Measurements from ENCODE around the gene MRNIP. TPM values are rescaled to one million over a fixed set of nuclear protein-coding genes. Genes with fewer than 3 reads are reported as not detected.

Gene MRNIP
- total RNA-seq, 1 donor from 2014 or later = 60.2 TPM

- no peak overlapping the region for H3K27ac Mint-ChIP-seq (ENCODE audit: unreplicated experiment)
- H3K4me3 Mint-ChIP-seq (ENCODE audit: unreplicated experiment) = no peak overlapping the region
- peaks cover 8% of the 10 kb centered on the region for H3K4me1 Mint-ChIP-seq (ENCODE audit: low read depth, unreplicated experiment)
- DNase-seq = no peak
- H3K36me3 Mint-ChIP-seq (ENCODE audit: unreplicated experiment) = peaks cover 6% of the 10 kb centered on the region
- H3K27me3 Mint-ChIP-seq (ENCODE audit: unreplicated experiment) = no peaks in the 10 kb centered on the region
- peaks cover 11% of the 10 kb centered on the region for H3K9me3 Mint-ChIP-seq (ENCODE audit: unreplicated experiment)
- TF ChIP-seq CTCF (IDR thresholded peaks at IDR 0.05; ENCODE audit: partially characterized antibody, unreplicated experiment) = no peak
Observed at GRCh38 chr5:179863449-179864085, 5.0 kb upstream of the MRNIP start.

GRCh38 chr5:179862891-179863290, 4.3 kb upstream of the MRNIP start:
- Mint-ChIP-seq H3K4me3 (ENCODE audit: unreplicated experiment) (no peak overlapping the region), H3K4me1 (ENCODE audit: low read depth, unreplicated experiment) (peaks cover 9% of the 10 kb centered on the region), H3K27me3 (ENCODE audit: unreplicated experiment) (peaks cover 2% of the 10 kb centered on the region), H3K27ac (ENCODE audit: unreplicated experiment) (no peak overlapping the region), H3K36me3 (ENCODE audit: unreplicated experiment) (peaks cover 6% of the 10 kb centered on the region), H3K9me3 (ENCODE audit: unreplicated experiment) (peaks cover 6% of the 10 kb centered on the region)
- TF ChIP-seq CTCF (IDR thresholded peaks at IDR 0.05; ENCODE audit: partially characterized antibody, unreplicated experiment) = no peak
- DNase-seq = no peak

GRCh38 chr5:179862296-179862695, 3.7 kb upstream of the MRNIP start:
- Mint-ChIP-seq H3K4me1 (ENCODE audit: low read depth, unreplicated experiment) (peaks cover 8% of the 10 kb centered on the region), H3K4me3 (ENCODE audit: unreplicated experiment) (no peak overlapping the region), H3K9me3 (ENCODE audit: unreplicated experiment) (peaks cover 5% of the 10 kb centered on the region), H3K27me3 (ENCODE audit: unreplicated experiment) (peaks cover 3% of the 10 kb centered on the region), H3K36me3 (ENCODE audit: unreplicated experiment) (peaks cover 6% of the 10 kb centered on the region), H3K27ac (ENCODE audit: unreplicated experiment) (no peak overlapping the region)
- no peak for DNase-seq
- TF ChIP-seq CTCF (IDR thresholded peaks at IDR 0.05; ENCODE audit: partially characterized antibody, unreplicated experiment) = no peak

GRCh38 chr5:179860301-179860700, 1.7 kb upstream of the MRNIP start:
- peaks cover 4% of the 10 kb centered on the region for H3K9me3 Mint-ChIP-seq (ENCODE audit: unreplicated experiment)

More at GRCh38 chr5:179860301-179860700, 1.7 kb upstream of the MRNIP start:
- H3K27me3 Mint-ChIP-seq (ENCODE audit: unreplicated experiment) = peaks cover 3% of the 10 kb centered on the region
- H3K27ac Mint-ChIP-seq (ENCODE audit: unreplicated experiment) = peak overlapping the region; percentile 35
- TF ChIP-seq CTCF (IDR thresholded peaks at IDR 0.05; ENCODE audit: partially characterized antibody, unreplicated experiment) = no peak
- peak overlapping the region; percentile 47 for H3K4me3 Mint-ChIP-seq (ENCODE audit: unreplicated experiment)
- peaks cover 7% of the 10 kb centered on the region for H3K4me1 Mint-ChIP-seq (ENCODE audit: low read depth, unreplicated experiment)
- H3K36me3 Mint-ChIP-seq (ENCODE audit: unreplicated experiment) = peaks cover 6% of the 10 kb centered on the region
- DNase-seq = no peak
